Measurements from ENCODE around the gene ENO4.

- TF ChIP-seq, protein P1, sequence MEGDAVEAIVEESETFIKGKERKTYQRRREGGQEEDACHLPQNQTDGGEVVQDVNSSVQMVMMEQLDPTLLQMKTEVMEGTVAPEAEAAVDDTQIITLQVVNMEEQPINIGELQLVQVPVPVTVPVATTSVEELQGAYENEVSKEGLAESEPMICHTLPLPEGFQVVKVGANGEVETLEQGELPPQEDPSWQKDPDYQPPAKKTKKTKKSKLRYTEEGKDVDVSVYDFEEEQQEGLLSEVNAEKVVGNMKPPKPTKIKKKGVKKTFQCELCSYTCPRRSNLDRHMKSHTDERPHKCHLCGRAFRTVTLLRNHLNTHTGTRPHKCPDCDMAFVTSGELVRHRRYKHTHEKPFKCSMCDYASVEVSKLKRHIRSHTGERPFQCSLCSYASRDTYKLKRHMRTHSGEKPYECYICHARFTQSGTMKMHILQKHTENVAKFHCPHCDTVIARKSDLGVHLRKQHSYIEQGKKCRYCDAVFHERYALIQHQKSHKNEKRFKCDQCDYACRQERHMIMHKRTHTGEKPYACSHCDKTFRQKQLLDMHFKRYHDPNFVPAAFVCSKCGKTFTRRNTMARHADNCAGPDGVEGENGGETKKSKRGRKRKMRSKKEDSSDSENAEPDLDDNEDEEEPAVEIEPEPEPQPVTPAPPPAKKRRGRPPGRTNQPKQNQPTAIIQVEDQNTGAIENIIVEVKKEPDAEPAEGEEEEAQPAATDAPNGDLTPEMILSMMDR (IDR thresholded peaks at IDR 0.05): no peak
- TF ChIP-seq POLR2AphosphoS5 (IDR thresholded peaks at IDR 0.05) (no peak), POLR2A (IDR thresholded peaks at IDR 0.05) (no peak)
These were observed 13.6 kb upstream of the ENO4 start for GRCh38 chr10:116835658-116836057.

All from sigmoid colon (tissue), 4 donors.